SK-N-SH treated with all-trans-retinoic acid at 6 μM for 48 hours (cell line): Measurements from ENCODE around the gene MIGA1.

Source experiments
- ARNTL ChIP-seq: fragments of 450-650 bp; formaldehyde crosslinking; IDR thresholded peaks from 2 replicates; pipeline ENCODE4 v1.5.0; 2020; ENCODE audit warnings: low read depth, mild to moderate bottlenecking, moderate library complexity, borderline replicate concordance
- CREB5 ChIP-seq: fragments of 250-450 bp; sonication (Bioruptor Pico); IDR thresholded peaks from 2 replicates; pipeline ENCODE4 v1.5.1; 2020; ENCODE audit warnings: low read depth, mild to moderate bottlenecking, moderate library complexity
- ESRRG ChIP-seq: fragments of 250-450 bp; sonication (Bioruptor Pico); IDR thresholded peaks from 2 replicates; pipeline ENCODE4 v1.6.1; 2021; ENCODE audit warnings: mild to moderate bottlenecking
- ISL1 ChIP-seq: fragments of 250-450 bp; sonication (Bioruptor Pico); IDR thresholded peaks from 2 replicates; pipeline ENCODE4 v2.1.2; 2022; ENCODE audit warnings: mild to moderate bottlenecking, moderate library complexity
- PATZ1 ChIP-seq: fragments of 250-450 bp; sonication (Bioruptor Pico); IDR thresholded peaks from 2 replicates; pipeline ENCODE4 v1.8.0; 2020; ENCODE audit warnings: mild to moderate bottlenecking, moderate library complexity, borderline replicate concordance
- POU6F1 ChIP-seq: fragments of 250-450 bp; sonication (Bioruptor Pico); IDR thresholded peaks from 2 replicates; pipeline ENCODE4 v1.8.0; 2021; ENCODE audit warnings: low read depth, mild to moderate bottlenecking, moderate library complexity, borderline replicate concordance
- PPARA ChIP-seq: fragments of 250-450 bp; sonication (Bioruptor Pico); IDR thresholded peaks from 2 replicates; pipeline ENCODE4 v1.5.0; 2020; ENCODE audit warnings: mild to moderate bottlenecking, borderline replicate concordance
- RARB ChIP-seq: fragments of 250-450 bp; sonication (Bioruptor Pico); IDR thresholded peaks from 2 replicates; pipeline ENCODE4 v1.8.0; 2021; ENCODE audit warnings: mild to moderate bottlenecking, moderate library complexity
- TCF4 ChIP-seq: fragments of 250-450 bp; sonication (Bioruptor Pico); IDR thresholded peaks from 2 replicates; pipeline ENCODE4 v1.8.0; 2021; ENCODE audit warnings: mild to moderate bottlenecking, moderate library complexity, borderline replicate concordance
- ZFP30 ChIP-seq: fragments of 450-650 bp; formaldehyde crosslinking; IDR thresholded peaks from 2 replicates; pipeline ENCODE4 v1.5.0; 2022; ENCODE audit warnings: mild to moderate bottlenecking, moderate library complexity
- ZNF565 ChIP-seq: fragments of 450-650 bp; formaldehyde crosslinking; conservative IDR thresholded peaks from 2 replicates; pipeline ENCODE4 v1.5.0; 2020; ENCODE audit warnings: low read depth, mild to moderate bottlenecking, moderate library complexity

GRCh38 chr1:77834771-77835334 is 55.4 kb downstream of the MIGA1 start:
- TF ChIP-seq PPARA (no peak), RARB (CRISPR knock-in tag) (no peak), CREB5 (CRISPR knock-in tag) (no peak), TCF4 (CRISPR knock-in tag) (no peak), POU6F1 (no peak), ESRRG (CRISPR knock-in tag) (no peak), ISL1 (CRISPR knock-in tag) (peak; percentile 89), ZFP30 (CRISPR knock-in tag) (no peak), ARNTL (CRISPR knock-in tag) (no peak), ZNF565 (CRISPR knock-in tag) (no peak), PATZ1 (CRISPR knock-in tag) (no peak)
